Erythroblast (primary cell): ENCODE data around the gene FBRS.

ENCODE experiments used
- GATA1 ChIP-seq: IDR thresholded peaks from 2 replicates; pipeline ENCODE4 v1.6.1; 2011; ENCODE audit warnings: low read depth, mild to moderate bottlenecking, control low read depth, low read length, moderate library complexity
- POLR2A ChIP-seq: IDR thresholded peaks from 2 replicates; pipeline ENCODE4 v1.6.1; 2011; ENCODE audit warnings: mild to moderate bottlenecking, low read length

DNA sequence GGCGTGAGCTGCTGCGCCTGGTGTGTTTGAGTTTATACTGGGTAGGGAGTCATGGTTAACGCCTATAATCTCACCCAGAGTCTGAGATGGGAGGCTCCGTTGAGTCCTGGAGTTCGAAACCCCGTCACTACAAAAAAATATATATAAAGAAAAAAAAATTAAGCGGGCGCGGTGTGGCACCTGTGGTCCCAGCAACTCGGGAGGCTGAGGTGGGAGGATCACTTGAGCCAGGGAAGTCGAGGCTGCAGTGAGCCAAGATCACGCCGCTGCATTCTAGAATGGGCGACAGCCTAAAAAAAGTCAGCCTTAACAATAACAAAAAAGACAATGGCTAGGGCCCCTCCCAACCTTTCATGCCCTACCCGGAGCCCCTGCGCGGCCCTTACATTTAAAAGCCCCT lies 24.7 kb upstream of the FBRS start:
- TF ChIP-seq POLR2A = no peak
- TF ChIP-seq GATA1 = no peak
